Chondrocyte (in vitro differentiated cells): ENCODE measurements around the gene SLC43A3. TPM values are rescaled to one million over a fixed set of nuclear protein-coding genes. Genes with fewer than 3 reads are reported as not detected.

Source experiments
- DNase-seq: peaks from one replicate; pipeline ENCODE4 v3.0.0; 2021; ENCODE audit warnings: mixed read lengths, low spot score
- H3K27ac Mint-ChIP-seq: one replicate; pipeline ENCODE4 v1.8.0; 2021; ENCODE audit warnings: mild to moderate bottlenecking, moderate library complexity, mixed read lengths; ENCODE audit not compliant: unreplicated experiment
- H3K27me3 Mint-ChIP-seq: 2 replicates; pipeline ENCODE4 v1.8.0; 2021; ENCODE audit warnings: low read depth, mixed read lengths
- H3K36me3 Mint-ChIP-seq: 2 replicates; pipeline ENCODE4 v1.8.0; 2021; ENCODE audit warnings: low read depth, mixed read lengths
- H3K4me1 Mint-ChIP-seq: 2 replicates; pipeline ENCODE4 v1.8.0; 2021; ENCODE audit warnings: low read depth, mild to moderate bottlenecking, mixed read lengths
- H3K4me3 Mint-ChIP-seq: one replicate; pipeline ENCODE4 v1.8.0; 2021; ENCODE audit warnings: mild to moderate bottlenecking, moderate library complexity, mixed read lengths; ENCODE audit not compliant: unreplicated experiment
- H3K9me3 Mint-ChIP-seq: 2 replicates; pipeline ENCODE4 v1.8.0; 2021; ENCODE audit warnings: low read depth, mixed read lengths
- total RNA-seq: library from RNA; stranded (reverse); gene quantifications from 3 replicates; pipeline ENCODE4 v1.2.1, GENCODE V29; 2021
- TF ChIP-seq, protein P1 (sequence below): fragments of 200-600 bp; sonication (generic); IDR thresholded peaks from 2 replicates; pipeline ENCODE4 v1.5.0; 2021; ENCODE audit warnings: antibody characterized with exemption, mild to moderate bottlenecking, moderate library complexity

SLC43A3 gene
- total RNA-seq, 1 donor from 2014 or later: 12.4 TPM

DNA sequence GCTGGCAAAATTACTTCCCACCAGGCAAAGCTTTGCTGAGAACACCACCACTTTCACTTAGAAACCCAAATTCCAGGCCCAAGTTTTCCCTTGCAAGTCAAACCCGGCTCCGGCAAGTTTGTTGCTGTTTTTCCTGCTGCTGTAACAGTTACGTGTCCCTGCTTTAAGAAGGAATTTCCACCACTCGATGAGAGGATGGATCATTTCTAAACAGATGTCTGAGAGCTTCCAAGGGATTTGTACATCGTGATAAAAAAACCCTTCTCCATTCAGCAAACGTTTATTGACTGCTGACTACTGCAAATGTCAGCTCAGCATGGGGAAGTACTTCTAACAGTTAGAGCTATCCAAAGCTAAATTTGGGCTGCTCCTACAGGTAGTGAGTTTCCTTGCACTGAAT lies 69.1 kb downstream of the SLC43A3 start:
- Mint-ChIP-seq H3K27me3 (peaks cover 14% of the 10 kb centered on the region), H3K4me3 (no peak overlapping the region), H3K36me3 (no peaks in the 10 kb centered on the region), H3K4me1 (peaks cover 4% of the 10 kb centered on the region), H3K9me3 (no peaks in the 10 kb centered on the region), H3K27ac (no peak overlapping the region)
- TF ChIP-seq, protein P1, sequence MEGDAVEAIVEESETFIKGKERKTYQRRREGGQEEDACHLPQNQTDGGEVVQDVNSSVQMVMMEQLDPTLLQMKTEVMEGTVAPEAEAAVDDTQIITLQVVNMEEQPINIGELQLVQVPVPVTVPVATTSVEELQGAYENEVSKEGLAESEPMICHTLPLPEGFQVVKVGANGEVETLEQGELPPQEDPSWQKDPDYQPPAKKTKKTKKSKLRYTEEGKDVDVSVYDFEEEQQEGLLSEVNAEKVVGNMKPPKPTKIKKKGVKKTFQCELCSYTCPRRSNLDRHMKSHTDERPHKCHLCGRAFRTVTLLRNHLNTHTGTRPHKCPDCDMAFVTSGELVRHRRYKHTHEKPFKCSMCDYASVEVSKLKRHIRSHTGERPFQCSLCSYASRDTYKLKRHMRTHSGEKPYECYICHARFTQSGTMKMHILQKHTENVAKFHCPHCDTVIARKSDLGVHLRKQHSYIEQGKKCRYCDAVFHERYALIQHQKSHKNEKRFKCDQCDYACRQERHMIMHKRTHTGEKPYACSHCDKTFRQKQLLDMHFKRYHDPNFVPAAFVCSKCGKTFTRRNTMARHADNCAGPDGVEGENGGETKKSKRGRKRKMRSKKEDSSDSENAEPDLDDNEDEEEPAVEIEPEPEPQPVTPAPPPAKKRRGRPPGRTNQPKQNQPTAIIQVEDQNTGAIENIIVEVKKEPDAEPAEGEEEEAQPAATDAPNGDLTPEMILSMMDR: no peak
- no peak for DNase-seq

DNA sequence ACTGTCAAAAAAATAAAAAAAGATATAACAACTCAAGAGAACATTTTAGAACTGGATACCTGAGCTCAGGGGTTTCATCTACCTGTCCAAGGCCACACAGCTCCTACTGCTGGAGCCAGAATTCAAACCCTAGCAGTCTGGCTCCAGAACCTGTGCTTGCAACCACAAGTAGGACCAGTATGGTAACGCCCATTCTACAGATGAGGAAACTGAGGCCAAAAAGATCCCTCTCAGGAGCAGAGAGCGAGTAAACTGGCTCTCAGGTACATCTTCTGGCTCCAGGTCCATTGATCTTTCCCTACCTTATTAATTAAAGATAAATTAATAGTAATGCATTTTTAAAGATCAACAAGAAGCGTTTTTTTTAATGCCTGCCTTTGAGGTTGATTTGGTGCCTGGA lies 69.6 kb downstream of the SLC43A3 start:
- TF ChIP-seq, protein P1: no peak
- no peak overlapping the region for H3K27ac Mint-ChIP-seq
- peaks cover 16% of the 10 kb centered on the region for H3K27me3 Mint-ChIP-seq
- no peaks in the 10 kb centered on the region for H3K36me3 Mint-ChIP-seq
- peaks cover 4% of the 10 kb centered on the region for H3K4me1 Mint-ChIP-seq
- no peak overlapping the region for H3K4me3 Mint-ChIP-seq
- DNase-seq: no peak
- H3K9me3 Mint-ChIP-seq: no peaks in the 10 kb centered on the region

Other genes with a start within 250 kb of the SLC43A3 start
- not detected in 3 replicates for gene LRRC55, start 245.2 kb downstream of the SLC43A3 start, total RNA-seq
- not detected in 3 replicates for gene APLNR, start 189.9 kb downstream of the SLC43A3 start, total RNA-seq
- gene TNKS1BP1, start 102.2 kb downstream of the SLC43A3 start, total RNA-seq: 112 to 181 TPM (median 164 TPM) in 3 replicates
- gene SSRP1, start 91.2 kb downstream of the SLC43A3 start, total RNA-seq: 56.8 to 76.3 TPM (median 58.8 TPM) in 3 replicates
- not detected in 3 replicates for gene P2RX3, start 88.8 kb downstream of the SLC43A3 start, total RNA-seq
- not detected in 3 replicates for gene PRG3, start 46.0 kb downstream of the SLC43A3 start, total RNA-seq
- not detected in 3 replicates for gene PRG2, start 36.5 kb downstream of the SLC43A3 start, total RNA-seq
- gene RTN4RL2, start 33.4 kb upstream of the SLC43A3 start, total RNA-seq: 0.31 to 0.57 TPM in 2 of 3 replicates, not detected in the other
- gene SLC43A1, start 88.6 kb upstream of the SLC43A3 start, total RNA-seq: 5.2 to 5.6 TPM (median 5.3 TPM) in 3 replicates
- 37.5 to 61.6 TPM (median 43.2 TPM) in 3 replicates for gene TIMM10, start 103.6 kb upstream of the SLC43A3 start, total RNA-seq
- not detected in 3 replicates for gene SMTNL1, start 110.5 kb upstream of the SLC43A3 start, total RNA-seq
- 8.8 to 24.9 TPM (median 9.9 TPM) in 3 replicates for gene UBE2L6, start 140.6 kb upstream of the SLC43A3 start, total RNA-seq
- 1.8 to 4.6 TPM (median 4.5 TPM) in 3 replicates for gene SERPING1, start 170.6 kb upstream of the SLC43A3 start, total RNA-seq
- 0.41 TPM in 1 of 3 replicates, not detected in the others for gene YPEL4, start 222.8 kb upstream of the SLC43A3 start, total RNA-seq
- 12.2 to 14.9 TPM (median 13.8 TPM) in 3 replicates for gene CLP1, start 230.6 kb upstream of the SLC43A3 start, total RNA-seq
- gene ZDHHC5, start 241.0 kb upstream of the SLC43A3 start, total RNA-seq: 57.4 to 60.3 TPM (median 59.2 TPM) in 3 replicates